Stimulated activated memory B cell treated with anti-CD40 and anti-IgM and Interleukin-4, amounts not matched to agents 10 μg/mL and 1 μg/mL and 100 μg/mL, for 72 hours (primary cell): ENCODE measurements around the gene TMEM151B.

Experiments used
- ATAC-seq: fragments of 150-1000 bp; cut with Tn5 transposase; 2 replicates; pipeline ENCODE4 v1.10.0; 2021
- H3K27ac Mint-ChIP-seq: one replicate; pipeline ENCODE4 v1.8.0; 2022; ENCODE audit warnings: mild to moderate bottlenecking, mixed read lengths
- H3K27me3 Mint-ChIP-seq: one replicate; pipeline ENCODE4 v1.8.0; 2022; ENCODE audit warnings: mixed read lengths
- H3K36me3 Mint-ChIP-seq: one replicate; pipeline ENCODE4 v1.8.0; 2022; ENCODE audit warnings: mixed read lengths
- H3K4me1 Mint-ChIP-seq: one replicate; pipeline ENCODE4 v1.8.0; 2022; ENCODE audit warnings: mixed read lengths
- H3K4me3 Mint-ChIP-seq: one replicate; pipeline ENCODE4 v1.8.0; 2022; ENCODE audit warnings: mild to moderate bottlenecking, moderate library complexity, mixed read lengths
- H3K9me3 Mint-ChIP-seq: one replicate; pipeline ENCODE4 v1.8.0; 2022; ENCODE audit warnings: mixed read lengths

The TMEM151B gene

GRCh38 chr6:44269921-44270525 is at the start of gene TMEM151B:
Gene TMEM151B, plus strand, starts transcription at chr6:44270450. Its CDS starts 293 bp downstream, at chr6:44270743.
- Mint-ChIP-seq H3K9me3 (no peaks in the 10 kb centered on the region), H3K36me3 (peaks cover 7% of the 10 kb centered on the region), H3K27me3 (peaks cover 50% of the 10 kb centered on the region), H3K4me3 (peak within 1 kb of the TSS; percentile 76), H3K27ac (no peak within 1 kb of the TSS), H3K4me1 (peaks cover 42% of the 10 kb centered on the region)
- no peak for ATAC-seq

GRCh38 chr6:44220913-44221290 is 49.3 kb upstream of the TMEM151B start:
- Mint-ChIP-seq H3K4me3 (peak overlapping the region; percentile 5), H3K4me1 (peaks cover 58% of the 10 kb centered on the region), H3K36me3 (no peaks in the 10 kb centered on the region), H3K9me3 (no peaks in the 10 kb centered on the region), H3K27ac (no peak overlapping the region), H3K27me3 (no peaks in the 10 kb centered on the region)
- no peak for ATAC-seq

- H3K36me3 Mint-ChIP-seq = no peaks in the 10 kb centered on the region
- peak overlapping the region; percentile 5 for H3K4me3 Mint-ChIP-seq
- no peaks in the 10 kb centered on the region for H3K27me3 Mint-ChIP-seq
- no peaks in the 10 kb centered on the region for H3K9me3 Mint-ChIP-seq
- peaks cover 61% of the 10 kb centered on the region for H3K4me1 Mint-ChIP-seq
- H3K27ac Mint-ChIP-seq = no peak overlapping the region
- ATAC-seq = peak; percentile 65
Measured at GRCh38 chr6:44221291-44221960, 48.8 kb upstream of the TMEM151B start.

- Mint-ChIP-seq H3K9me3 (no peaks in the 10 kb centered on the region), H3K36me3 (no peaks in the 10 kb centered on the region), H3K27me3 (no peaks in the 10 kb centered on the region), H3K4me1 (peaks cover 61% of the 10 kb centered on the region), H3K4me3 (no peak overlapping the region), H3K27ac (no peak overlapping the region)
- ATAC-seq = no peak
Measured at GRCh38 chr6:44221961-44222335, 48.3 kb upstream of the TMEM151B start.

- no peaks in the 10 kb centered on the region for H3K27me3 Mint-ChIP-seq
- peaks cover 61% of the 10 kb centered on the region for H3K4me1 Mint-ChIP-seq
- no peak for ATAC-seq
- H3K27ac Mint-ChIP-seq = peak overlapping the region; percentile 72
- peak overlapping the region; percentile 83 for H3K4me3 Mint-ChIP-seq
- H3K36me3 Mint-ChIP-seq = no peaks in the 10 kb centered on the region
- H3K9me3 Mint-ChIP-seq = no peaks in the 10 kb centered on the region
Measured at GRCh38 chr6:44222486-44223318, 47.5 kb upstream of the TMEM151B start.

GRCh38 chr6:44223319-44224028 is 46.8 kb upstream of the TMEM151B start, which contains the start of gene SLC29A1:
Gene SLC29A1, plus strand, starts transcription at chr6:44223595. Its CDS starts 3,719 bp downstream, at chr6:44227314.
- Mint-ChIP-seq H3K9me3 (no peaks in the 10 kb centered on the region), H3K27ac (peak within 1 kb of the TSS; percentile 72), H3K4me3 (peak within 1 kb of the TSS; percentile 83), H3K27me3 (no peaks in the 10 kb centered on the region), H3K4me1 (peaks cover 58% of the 10 kb centered on the region), H3K36me3 (no peaks in the 10 kb centered on the region)
- peak; percentile 83 for ATAC-seq

- Mint-ChIP-seq H3K27me3 (no peaks in the 10 kb centered on the region), H3K4me1 (peaks cover 50% of the 10 kb centered on the region), H3K27ac (peak overlapping the region; percentile 72), H3K9me3 (no peaks in the 10 kb centered on the region), H3K4me3 (peak overlapping the region; percentile 83), H3K36me3 (no peaks in the 10 kb centered on the region)
- ATAC-seq = peak; percentile 5
Measured at GRCh38 chr6:44224029-44224964, 46.0 kb upstream of the TMEM151B start.

- Mint-ChIP-seq H3K27me3 (no peaks in the 10 kb centered on the region), H3K36me3 (no peaks in the 10 kb centered on the region), H3K4me3 (no peak overlapping the region), H3K9me3 (no peaks in the 10 kb centered on the region), H3K27ac (peak overlapping the region; percentile 72), H3K4me1 (peaks cover 45% of the 10 kb centered on the region)
- no peak for ATAC-seq
Measured at GRCh38 chr6:44224965-44225305, 45.3 kb upstream of the TMEM151B start.

GRCh38 chr6:44225579-44226325 is 44.5 kb upstream of the TMEM151B start:
- no peak for ATAC-seq
- Mint-ChIP-seq H3K27me3 (no peaks in the 10 kb centered on the region), H3K36me3 (peaks cover 3% of the 10 kb centered on the region), H3K4me1 (peaks cover 45% of the 10 kb centered on the region), H3K4me3 (no peak overlapping the region), H3K27ac (no peak overlapping the region), H3K9me3 (no peaks in the 10 kb centered on the region)

- Mint-ChIP-seq H3K4me3 (no peak overlapping the region), H3K36me3 (peaks cover 11% of the 10 kb centered on the region), H3K27ac (no peak overlapping the region), H3K27me3 (no peaks in the 10 kb centered on the region), H3K4me1 (peaks cover 38% of the 10 kb centered on the region), H3K9me3 (no peaks in the 10 kb centered on the region)
- no peak for ATAC-seq
Measured at GRCh38 chr6:44226368-44227147, 43.7 kb upstream of the TMEM151B start.

- ATAC-seq = no peak
- H3K36me3 Mint-ChIP-seq = peaks cover 17% of the 10 kb centered on the region
- H3K9me3 Mint-ChIP-seq = no peaks in the 10 kb centered on the region
- H3K27me3 Mint-ChIP-seq = no peaks in the 10 kb centered on the region
- no peak overlapping the region for H3K27ac Mint-ChIP-seq
- H3K4me1 Mint-ChIP-seq = peaks cover 33% of the 10 kb centered on the region
- no peak overlapping the region for H3K4me3 Mint-ChIP-seq
Measured at GRCh38 chr6:44227148-44227793, 43.0 kb upstream of the TMEM151B start.

GRCh38 chr6:44228031-44228430 is 42.2 kb upstream of the TMEM151B start:
- H3K4me1 Mint-ChIP-seq = peaks cover 26% of the 10 kb centered on the region
- peaks cover 23% of the 10 kb centered on the region for H3K36me3 Mint-ChIP-seq
- no peaks in the 10 kb centered on the region for H3K9me3 Mint-ChIP-seq
- H3K4me3 Mint-ChIP-seq = no peak overlapping the region
- H3K27ac Mint-ChIP-seq = no peak overlapping the region
- ATAC-seq = no peak
- H3K27me3 Mint-ChIP-seq = no peaks in the 10 kb centered on the region

- no peak for ATAC-seq
- Mint-ChIP-seq H3K36me3 (peaks cover 25% of the 10 kb centered on the region), H3K27ac (no peak overlapping the region), H3K9me3 (no peaks in the 10 kb centered on the region), H3K4me3 (no peak overlapping the region), H3K27me3 (no peaks in the 10 kb centered on the region), H3K4me1 (peaks cover 25% of the 10 kb centered on the region)
Measured at GRCh38 chr6:44228433-44228832, 41.8 kb upstream of the TMEM151B start.
